ENCODE data around the gene SLC4A5.
"Not testable (repeated sequence)": the region's sequence is repeated elsewhere in the genome, so short reads cannot be mapped to it uniquely, and the experiment has no call there.

The SLC4A5 gene

GRCh38 chr2:74367789-74368188, 24.6 kb upstream of the SLC4A5 start:
- no peak for DNase-seq
- in situ Hi-C loops (cut with MboI; ENCODE audit: low pct_unique_long_range_greater_than_20kb, low sequenced_read_pairs): no loop called here

- in situ Hi-C loops (cut with MboI; ENCODE audit: low pct_unique_long_range_greater_than_20kb, low sequenced_read_pairs): no loop called here
- DNase-seq: no peak
Measured at GRCh38 chr2:74366036-74366435, 22.8 kb upstream of the SLC4A5 start.

DNA sequence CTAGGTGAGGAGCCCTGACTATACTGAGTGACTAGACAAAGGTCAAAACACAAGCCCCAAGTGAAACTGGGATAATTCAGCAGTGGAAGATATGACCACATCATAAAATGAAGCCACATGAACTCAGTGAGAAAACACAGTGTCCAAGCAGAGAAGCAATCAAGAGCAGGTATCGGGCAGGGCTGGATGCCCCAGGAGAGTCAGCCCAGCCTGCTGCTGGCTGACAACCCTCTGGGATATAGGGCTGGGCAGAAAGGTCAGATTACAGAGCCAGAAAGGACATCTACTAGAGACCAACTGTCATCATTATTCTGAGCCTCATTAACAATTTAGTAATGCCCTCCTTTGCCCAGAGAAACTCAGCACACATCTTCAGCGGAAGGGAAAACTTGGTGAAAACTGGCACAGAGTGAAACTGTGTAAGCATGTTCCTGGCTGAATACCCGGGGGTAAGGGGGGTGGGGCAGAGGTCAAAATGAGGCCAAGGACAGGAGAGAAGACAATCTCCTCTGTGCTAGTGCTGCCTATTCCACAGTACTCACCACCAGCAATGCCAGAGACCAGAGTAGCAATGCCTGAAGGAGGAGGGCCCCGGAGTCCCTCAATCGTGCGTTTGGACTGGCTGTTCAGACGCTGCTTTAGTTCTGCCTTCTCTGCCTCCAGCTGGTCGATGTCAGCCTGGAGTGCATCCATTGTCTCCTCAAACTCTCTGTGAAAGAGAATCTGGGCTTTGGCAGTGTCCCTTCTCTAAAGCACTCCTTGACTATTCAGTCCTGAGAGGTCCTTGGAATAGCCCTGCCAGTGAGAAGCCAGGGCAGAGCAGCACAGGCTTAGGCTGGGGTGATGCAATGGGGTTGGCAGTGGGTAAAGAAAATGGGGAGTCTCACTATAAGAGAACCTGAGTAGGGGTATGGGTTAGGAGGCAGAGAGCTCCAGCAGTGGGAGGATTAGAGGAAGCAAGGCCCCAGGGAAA, 21.6 kb upstream of the SLC4A5 start:
- in situ Hi-C loops (cut with MboI; ENCODE audit: low pct_unique_long_range_greater_than_20kb, low sequenced_read_pairs): no loop called here
- no peak for DNase-seq

DNA sequence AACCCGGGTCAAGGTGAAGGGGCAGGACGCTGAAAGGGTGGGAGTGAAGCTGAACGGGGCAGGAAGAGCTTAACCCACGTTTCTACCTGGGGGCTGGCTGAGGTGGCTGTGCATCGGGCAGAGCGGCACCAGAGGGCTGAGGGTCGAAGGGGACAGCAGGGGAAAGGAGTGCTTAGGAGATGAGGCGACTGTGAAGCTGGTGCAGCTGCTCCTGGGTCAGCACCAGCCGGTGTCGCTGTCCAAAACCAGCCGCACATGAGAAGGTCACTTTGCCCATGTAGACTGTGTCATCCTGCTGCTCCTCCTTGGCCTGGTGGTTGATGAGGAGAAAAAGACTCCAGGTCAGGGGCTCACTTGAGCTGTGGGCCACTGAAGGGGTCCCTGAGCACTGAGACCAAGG, 18.1 kb upstream of the SLC4A5 start:
- in situ Hi-C loops (cut with MboI; ENCODE audit: low pct_unique_long_range_greater_than_20kb, low sequenced_read_pairs): no loop called here
- no peak for DNase-seq

DNA sequence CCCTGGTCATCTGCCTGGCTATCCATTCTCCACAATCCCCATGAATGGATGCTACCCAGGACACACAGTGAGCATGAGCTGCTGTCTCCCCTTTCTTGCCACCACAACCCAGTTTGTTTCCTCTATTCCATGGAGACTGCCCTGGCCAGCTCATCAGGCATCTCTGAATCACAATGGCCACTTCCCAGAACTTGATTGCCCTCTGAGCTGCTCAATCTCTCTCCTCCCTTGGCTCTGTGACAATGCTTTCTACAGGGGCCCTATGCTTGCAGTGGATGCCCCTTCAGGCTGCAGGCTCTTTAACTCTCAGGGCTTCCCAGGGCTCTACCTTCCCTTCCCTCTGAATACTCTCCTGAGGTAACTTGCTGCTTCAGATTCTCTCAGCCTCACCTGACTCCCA, 14.4 kb upstream of the SLC4A5 start:
- no peak for DNase-seq
- in situ Hi-C loops (cut with MboI; ENCODE audit: low pct_unique_long_range_greater_than_20kb, low sequenced_read_pairs): no loop called here

DNA sequence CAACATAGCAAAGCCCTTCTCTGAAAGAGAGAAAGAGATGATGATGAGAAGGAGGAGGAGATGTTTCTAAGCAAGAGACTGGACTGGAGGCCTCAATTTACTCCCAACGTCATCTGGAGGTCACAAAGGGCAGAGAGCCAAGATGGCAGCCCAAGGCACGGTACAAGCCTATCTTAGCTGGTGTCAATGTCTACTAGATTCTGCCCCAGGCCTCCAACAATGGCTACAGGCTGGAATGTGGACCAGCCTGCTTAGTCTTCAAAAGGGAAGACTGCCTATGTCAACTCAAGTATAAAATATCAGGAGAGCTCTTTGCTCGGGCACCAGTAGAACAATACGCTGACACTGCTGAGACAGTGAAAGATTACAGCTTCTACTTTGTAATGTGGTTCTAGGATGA, 6.7 kb upstream of the SLC4A5 start:
- DNase-seq: no peak
- in situ Hi-C loops (cut with MboI; ENCODE audit: low pct_unique_long_range_greater_than_20kb, low sequenced_read_pairs): no loop called here

DNA sequence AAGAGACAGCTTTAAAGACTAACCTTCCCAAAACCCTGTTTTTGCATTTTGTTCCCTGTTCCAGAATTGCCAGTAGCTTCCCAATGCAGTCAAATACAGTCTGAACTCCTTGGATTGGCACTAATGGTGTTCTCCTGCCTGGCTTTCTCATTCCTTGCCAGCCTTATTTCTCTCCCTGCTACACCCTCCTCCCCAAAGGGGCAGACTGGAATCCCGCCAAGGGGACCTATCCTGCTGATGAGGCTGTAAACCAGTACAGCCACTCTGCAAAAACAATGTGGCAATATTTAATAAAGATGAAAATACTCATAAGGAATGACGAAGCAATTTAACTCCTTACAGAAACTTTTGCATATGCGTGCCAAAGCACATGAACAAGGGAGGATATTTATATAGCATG, 4.5 kb upstream of the SLC4A5 start:
- no peak for DNase-seq

GRCh38 chr2:74347303-74347702, 4.1 kb upstream of the SLC4A5 start:
- DNase-seq: no peak
- in situ Hi-C loops (cut with MboI; ENCODE audit: low pct_unique_long_range_greater_than_20kb, low sequenced_read_pairs): no loop called here

More for the DNA sequence above, 4.5 kb upstream of the SLC4A5 start:
- in situ Hi-C loops (cut with MboI; ENCODE audit: low pct_unique_long_range_greater_than_20kb, low sequenced_read_pairs): no loop called here

DNA sequence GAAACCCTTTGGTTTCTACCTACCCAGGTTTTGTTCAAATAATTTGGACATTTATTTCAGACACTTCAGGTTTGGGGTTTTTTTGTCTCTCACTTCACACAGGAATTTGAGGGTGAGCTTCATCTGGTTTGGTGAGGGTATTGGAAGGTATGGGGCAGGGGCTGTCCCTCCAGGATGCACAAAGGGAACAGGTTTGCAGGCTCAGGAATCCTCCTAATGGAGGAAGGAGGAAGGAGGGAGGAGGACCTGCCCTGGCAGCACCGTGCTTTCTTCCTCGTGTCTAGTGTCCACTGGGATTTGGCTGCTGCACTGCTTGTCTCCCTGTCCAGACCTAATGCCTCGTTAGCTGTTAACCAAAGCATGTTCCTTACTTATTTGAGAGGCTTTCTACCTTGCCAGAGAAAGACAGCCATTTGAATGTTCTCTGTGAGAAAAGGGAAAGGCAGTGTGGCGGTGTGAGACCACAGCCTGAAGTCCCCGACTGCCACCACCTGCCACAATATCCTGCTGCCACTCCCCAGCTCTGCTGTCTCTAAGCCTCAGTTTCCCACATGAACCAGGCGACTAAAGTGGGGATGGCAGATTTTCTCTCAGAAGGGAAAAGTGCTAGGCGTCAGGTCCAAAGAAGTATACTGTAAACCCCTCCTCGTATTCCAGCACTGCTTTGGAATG, 2.2 kb upstream of the SLC4A5 start:
- in situ Hi-C loops (cut with MboI; ENCODE audit: low pct_unique_long_range_greater_than_20kb, low sequenced_read_pairs): no loop called here
- no peak for DNase-seq

DNA sequence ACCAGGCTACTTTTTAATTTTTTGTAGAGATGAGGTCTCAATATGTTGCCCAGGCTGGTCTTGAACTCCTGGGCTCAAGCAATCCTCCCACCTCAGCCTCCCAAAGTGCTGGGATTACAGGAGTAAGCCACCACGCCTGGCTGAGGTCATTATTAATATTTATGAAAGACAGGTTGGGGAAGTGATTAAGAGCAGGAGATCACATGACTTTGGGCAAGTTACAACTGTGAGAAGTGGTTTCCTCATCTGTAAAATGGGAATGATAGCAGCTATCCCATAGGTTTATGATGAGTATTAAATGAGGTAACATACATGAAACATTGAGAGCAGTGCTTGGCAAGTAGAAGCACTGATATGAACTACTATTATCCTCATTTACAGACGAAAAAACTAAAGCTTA, 7.0 kb downstream of the SLC4A5 start:
- in situ Hi-C loops (cut with MboI; ENCODE audit: low pct_unique_long_range_greater_than_20kb, low sequenced_read_pairs); DNase-seq: not testable (repeated sequence)

- in situ Hi-C loops (cut with MboI; ENCODE audit: low pct_unique_long_range_greater_than_20kb, low sequenced_read_pairs): no loop called here
- peak; percentile 62 for DNase-seq
Measured at GRCh38 chr2:74334931-74335333, 8.3 kb downstream of the SLC4A5 start.

DNA sequence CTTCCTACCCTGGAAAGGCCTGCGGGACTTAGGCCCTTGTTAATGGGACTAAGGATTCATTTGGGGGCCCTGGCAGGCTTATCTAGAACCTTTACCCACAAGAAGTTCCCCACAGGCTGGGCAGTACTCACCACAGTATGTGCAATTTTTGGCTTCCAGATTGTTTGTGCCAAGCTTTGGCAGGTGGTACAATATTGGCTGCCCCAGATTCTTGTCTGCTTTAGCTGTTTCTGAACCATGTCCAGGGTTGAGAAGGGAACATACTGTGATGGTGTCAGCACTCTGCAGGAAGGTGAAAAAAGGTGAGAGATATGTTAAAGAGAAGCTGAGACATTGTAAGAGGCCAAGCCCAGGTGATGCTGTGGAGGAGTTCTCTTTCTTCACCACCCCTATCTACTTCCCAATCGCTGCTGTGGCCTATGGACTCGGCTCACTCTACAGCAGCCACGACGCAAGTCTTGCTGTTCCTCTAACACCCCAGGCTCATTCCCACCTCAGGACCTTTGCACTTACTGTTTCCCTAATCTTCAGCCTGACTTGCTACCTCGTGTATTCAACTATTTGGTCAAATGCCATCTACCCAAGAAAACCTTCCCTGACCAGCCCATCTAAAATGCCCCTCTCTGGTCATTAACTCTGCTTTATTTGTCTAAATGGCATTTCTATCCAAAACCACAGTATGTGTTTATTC, 9.2 kb downstream of the SLC4A5 start:
- in situ Hi-C loops (cut with MboI; ENCODE audit: low pct_unique_long_range_greater_than_20kb, low sequenced_read_pairs): no loop called here
- no peak for DNase-seq

DNA sequence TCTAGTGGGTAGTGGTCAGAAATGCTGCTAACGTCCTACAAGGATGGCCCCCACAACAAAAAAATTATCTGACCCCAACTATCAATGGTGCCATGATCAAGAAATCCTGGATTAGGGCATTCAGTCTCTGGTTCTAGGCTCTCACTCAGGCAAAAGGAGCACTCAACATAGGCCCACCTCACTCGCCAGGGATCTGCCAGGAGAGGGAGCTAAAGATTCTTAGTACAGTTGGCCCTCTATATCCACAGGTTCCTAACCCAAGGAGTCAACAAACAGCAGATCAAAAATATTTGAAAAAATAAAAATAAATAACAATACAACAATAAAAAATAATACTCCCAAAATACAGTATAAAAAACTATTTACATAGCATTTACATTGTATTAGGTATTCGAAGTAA, 10.0 kb downstream of the SLC4A5 start:
- in situ Hi-C loops (cut with MboI; ENCODE audit: low pct_unique_long_range_greater_than_20kb, low sequenced_read_pairs): no loop called here

GRCh38 chr2:74332550-74333174, 10.6 kb downstream of the SLC4A5 start:
- no peak for DNase-seq
- in situ Hi-C loops (cut with MboI; ENCODE audit: low pct_unique_long_range_greater_than_20kb, low sequenced_read_pairs): no loop called here

More for the DNA sequence above, 10.0 kb downstream of the SLC4A5 start:
- peak; percentile 63 for DNase-seq

GRCh38 chr2:74328573-74328972, 14.6 kb downstream of the SLC4A5 start:
- in situ Hi-C loops (cut with MboI; ENCODE audit: low pct_unique_long_range_greater_than_20kb, low sequenced_read_pairs): no loop called here
- DNase-seq: no peak

- in situ Hi-C loops (cut with MboI; ENCODE audit: low pct_unique_long_range_greater_than_20kb, low sequenced_read_pairs): no loop called here
- no peak for DNase-seq
Measured at GRCh38 chr2:74328074-74328473, 15.1 kb downstream of the SLC4A5 start.

GRCh38 chr2:74327627-74328026, 15.6 kb downstream of the SLC4A5 start:
- DNase-seq: no peak
- in situ Hi-C loops (cut with MboI; ENCODE audit: low pct_unique_long_range_greater_than_20kb, low sequenced_read_pairs): no loop called here

GRCh38 chr2:74327199-74327598, 16.0 kb downstream of the SLC4A5 start:
- in situ Hi-C loops (cut with MboI; ENCODE audit: low pct_unique_long_range_greater_than_20kb, low sequenced_read_pairs): no loop called here
- DNase-seq: no peak

- in situ Hi-C loops (cut with MboI; ENCODE audit: low pct_unique_long_range_greater_than_20kb, low sequenced_read_pairs): no loop called here
- DNase-seq: no peak
Measured at GRCh38 chr2:74325815-74326214, 17.4 kb downstream of the SLC4A5 start.

Measured in KBM-7 (cell line).